Mammary epithelial cell (primary cell): ENCODE data around the gene MUC20.
"Not testable (repeated sequence)": the region's sequence is repeated elsewhere in the genome, so short reads cannot be mapped to it uniquely, and the experiment has no call there.

Experiments
- CTCF ChIP-seq, 2 donors: IDR thresholded peaks in 1 of 2; conservative IDR thresholded peaks in 1 of 2; 2 replicates each; pipeline ENCODE4 v1.5.1; 2011 to 2012; ENCODE audit warnings: inconsistent platforms in 2 of 2, low read length in 2 of 2, mild to moderate bottlenecking in 2 of 2, control low read depth in 1 of 2, low read depth in 1 of 2; ENCODE audit not compliant: insufficient read depth in 1 of 2; ENCODE audit errors: extremely low read depth in 1 of 2
- EZH2 ChIP-seq: IDR thresholded peaks from 2 replicates; pipeline ENCODE4 v1.6.1; 2012; ENCODE audit warnings: low read length, inconsistent platforms, borderline replicate concordance

- TF ChIP-seq EZH2; CTCF (conservative IDR thresholded peaks at IDR 0.05 in 1 of 2, IDR thresholded peaks at IDR 0.05 in 1 of 2; ENCODE audit: extremely low read depth in 1 of 2, insufficient read depth in 1 of 2, low read depth in 1 of 2, low read length in 2 of 2): not testable (repeated sequence)
Observed at GRCh38 chr3:195713150-195713549, 7.6 kb upstream of the MUC20 start.
